Testis (tissue), 3 donors: ENCODE results near the gene NCKAP5. TPM values are rescaled to one million over a fixed set of nuclear protein-coding genes. Genes with fewer than 3 reads are reported as not detected.

ENCODE experiments used
- DNase-seq: peaks from one replicate; pipeline ENCODE4 v3.0.0-alpha.2; 2019
- H3K27ac ChIP-seq, 2 donors: fragments of 200-600 bp; sonication (generic); one replicate each; pipeline ENCODE4 v1.5.1; 2019
- H3K27me3 ChIP-seq: fragments of 200-600 bp; sonication (generic); one replicate; pipeline ENCODE4 v1.5.1; 2019
- H3K36me3 ChIP-seq: fragments of 200-600 bp; sonication (generic); one replicate; pipeline ENCODE4 v1.5.1; 2017; ENCODE audit warnings: low read depth; ENCODE audit errors: missing control alignments
- H3K4me1 ChIP-seq: fragments of 200-600 bp; sonication (generic); one replicate; pipeline ENCODE4 v1.5.1; 2019
- H3K4me3 ChIP-seq, 2 donors: fragments of 200-600 bp; sonication (generic); one replicate each; pipeline ENCODE4 v1.5.1; 2017 to 2019
- H3K9me3 ChIP-seq: fragments of 200-600 bp; sonication (generic); one replicate; pipeline ENCODE4 v1.5.1; 2017
- CTCF ChIP-seq, 3 experiments: fragments of 450-650 bp in 2 of 3; fragments of 200-600 bp in 1 of 3; sonication (generic) in 1 of 3; IDR thresholded peaks; one replicate each; pipeline ENCODE4 v1.5.1; 2016 to 2019; ENCODE audit warnings: antibody characterized with exemption in 3 of 3, mild to moderate bottlenecking in 2 of 3, moderate library complexity in 1 of 3
- POLR2A ChIP-seq: fragments of 450-650 bp; IDR thresholded peaks from one replicate; pipeline ENCODE4 v1.6.1; 2017; ENCODE audit warnings: antibody characterized with exemption, mild to moderate bottlenecking, moderate library complexity
- WGBS, 2 donors: methylation state at CpG; one replicate each; pipeline ENCODE4 v1.1.5; 2018; 5-methylcytosine and 5-hydroxymethylcytosine counted together
- intact Hi-C: fragments of 100-400 bp; cut with DNase I; formaldehyde crosslinking; loops from one replicate; pipeline ENCODE4 v1.15.1; 2023; ENCODE audit warnings: low total_unique reads
- polyA plus RNA-seq: library from polyadenylated mRNA; stranded (reverse); fragments of 350-450 nt; fragmentation: Illumina TruSeq; extraction: RNeasy Lipid Tissue Mini Kit (QIAGEN cat#74804); gene quantifications from one replicate; pipeline ENCODE4 v1.2.3, GENCODE V29; 2014; ENCODE audit warnings: low read depth, low replicate concordance; ENCODE audit not compliant: insufficient read depth
- total RNA-seq, 2 donors: library from RNA; depleted of rRNA; stranded (reverse); fragments of >200 nt; gene quantifications; one replicate each; pipeline ENCODE4 v1.2.3, GENCODE V29; 2016

The NCKAP5 gene
- total and polyA plus RNA-seq, 3 donors from 2014 or later = 3.0 to 7.6 (median 6.3) TPM

- no peak overlapping the region for H3K27ac ChIP-seq
- 86 to 91% methylated on average over 4 of the region's 4 CpGs for WGBS, 2 donors
- intact Hi-C loops = no loop called here
These were observed 15.0 kb downstream of the NCKAP5 start for GRCh38 chr2:133553251-133553650.

GRCh38 chr2:133552821-133553220 is 15.4 kb downstream of the NCKAP5 start:
- Histone ChIP-seq H3K4me3 (no peak overlapping the region), H3K4me1 (peaks cover 2% of the 10 kb centered on the region), H3K36me3 (no peaks in the 10 kb centered on the region), H3K9me3 (no peaks in the 10 kb centered on the region), H3K27ac (no peak overlapping the region), H3K27me3 (no peaks in the 10 kb centered on the region)
- WGBS, 2 donors = 68 to 71% methylated on average over 2 of the region's 2 CpGs
- no peak for DNase-seq
- TF ChIP-seq CTCF (IDR thresholded peaks at IDR 0.05) = no peak
- TF ChIP-seq POLR2A = no peak
- intact Hi-C loops = no loop called here

More at GRCh38 chr2:133553251-133553650, 15.0 kb downstream of the NCKAP5 start:
- Histone ChIP-seq H3K36me3 (no peaks in the 10 kb centered on the region), H3K27me3 (no peaks in the 10 kb centered on the region), H3K4me1 (peaks cover 2% of the 10 kb centered on the region), H3K4me3 (no peak overlapping the region), H3K9me3 (no peaks in the 10 kb centered on the region)
- DNase-seq = no peak
- TF ChIP-seq POLR2A (no peak), CTCF (IDR thresholded peaks at IDR 0.05) (no peak)

GRCh38 chr2:133541797-133542196 is 26.5 kb downstream of the NCKAP5 start:
- H3K27ac ChIP-seq = no peak overlapping the region
- no peaks in the 10 kb centered on the region for H3K27me3 ChIP-seq
- no peaks in the 10 kb centered on the region for H3K36me3 ChIP-seq
- H3K4me1 ChIP-seq = no peaks in the 10 kb centered on the region
- 87% methylated on average over 3 of the region's 3 CpGs for WGBS, 2 donors
- H3K4me3 ChIP-seq = no peak overlapping the region
- no peak for TF ChIP-seq CTCF (IDR thresholded peaks at IDR 0.05)
- no peak for TF ChIP-seq POLR2A
- intact Hi-C loops = no loop called here
- DNase-seq = no peak
- H3K9me3 ChIP-seq = no peaks in the 10 kb centered on the region

GRCh38 chr2:133541376-133541775 is 26.9 kb downstream of the NCKAP5 start:
- WGBS, 2 donors = 79 to 82% methylated on average over 1 of the region's 1 CpG
- TF ChIP-seq CTCF (IDR thresholded peaks at IDR 0.05) (no peak), POLR2A (no peak)
- no peaks in the 10 kb centered on the region for H3K36me3 ChIP-seq
- no peak overlapping the region for H3K4me3 ChIP-seq
- H3K9me3 ChIP-seq = no peaks in the 10 kb centered on the region
- H3K27ac ChIP-seq = no peak overlapping the region
- DNase-seq = no peak
- H3K27me3 ChIP-seq = no peaks in the 10 kb centered on the region
- no peaks in the 10 kb centered on the region for H3K4me1 ChIP-seq
- intact Hi-C loops = no loop called here

GRCh38 chr2:133532919-133533318 is 35.3 kb downstream of the NCKAP5 start:
- TF ChIP-seq CTCF (IDR thresholded peaks at IDR 0.05) = no peak
- TF ChIP-seq POLR2A = no peak
- Histone ChIP-seq H3K4me3 (no peak overlapping the region), H3K36me3 (no peaks in the 10 kb centered on the region), H3K27ac (no peak overlapping the region), H3K4me1 (no peaks in the 10 kb centered on the region), H3K9me3 (no peaks in the 10 kb centered on the region), H3K27me3 (no peaks in the 10 kb centered on the region)
- DNase-seq = no peak
- intact Hi-C loops = no loop called here
- 94 to 97% methylated on average over 4 of the region's 4 CpGs for WGBS, 2 donors
